ENCODE measurements around the gene DLX2.

DLX2 gene

DNA sequence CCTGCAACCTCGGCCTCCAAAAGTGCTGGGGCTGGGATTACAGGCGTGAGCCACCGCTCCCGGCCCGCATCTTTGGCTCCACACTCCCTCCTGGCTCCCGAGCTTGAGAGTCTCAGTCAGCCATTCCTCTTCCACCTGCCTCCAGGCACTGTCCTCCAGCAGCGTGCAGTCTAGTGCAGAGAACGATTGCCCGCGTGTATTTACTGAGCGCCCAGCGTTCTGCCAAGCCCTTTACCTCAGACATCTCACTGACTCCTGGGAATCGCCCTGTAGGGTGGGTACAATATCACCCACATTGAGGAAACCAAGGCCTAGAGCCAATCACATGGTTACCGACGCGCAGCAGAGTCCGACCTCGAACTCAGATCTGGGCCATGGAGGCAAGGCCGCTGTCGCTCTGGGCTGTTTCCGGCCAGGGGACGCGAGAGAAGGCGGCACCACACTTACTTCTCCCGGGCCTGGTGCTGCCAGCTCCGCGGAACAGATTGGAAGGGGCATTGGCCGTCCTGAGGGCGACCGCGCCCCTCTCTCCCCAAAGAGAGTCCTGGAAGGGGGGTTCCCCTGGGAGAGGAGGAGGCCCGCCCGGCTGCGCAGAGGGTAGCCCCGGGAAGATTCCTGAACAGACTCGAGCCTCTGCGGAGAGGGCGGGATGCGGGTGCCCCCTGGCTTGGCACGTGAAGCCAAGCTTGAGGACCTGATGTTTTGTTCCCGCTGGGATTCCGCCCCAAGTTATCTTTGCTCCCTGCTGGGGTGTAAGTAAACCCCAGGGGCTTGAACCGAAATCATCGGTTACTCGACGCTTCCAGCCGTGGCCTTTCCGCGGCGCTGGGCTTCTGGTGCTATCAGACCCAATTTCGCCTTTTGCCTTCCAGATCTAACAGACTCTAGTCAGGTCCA lies 5.2 kb upstream of the DLX2 start:
- DNase-seq: no peak

DNA sequence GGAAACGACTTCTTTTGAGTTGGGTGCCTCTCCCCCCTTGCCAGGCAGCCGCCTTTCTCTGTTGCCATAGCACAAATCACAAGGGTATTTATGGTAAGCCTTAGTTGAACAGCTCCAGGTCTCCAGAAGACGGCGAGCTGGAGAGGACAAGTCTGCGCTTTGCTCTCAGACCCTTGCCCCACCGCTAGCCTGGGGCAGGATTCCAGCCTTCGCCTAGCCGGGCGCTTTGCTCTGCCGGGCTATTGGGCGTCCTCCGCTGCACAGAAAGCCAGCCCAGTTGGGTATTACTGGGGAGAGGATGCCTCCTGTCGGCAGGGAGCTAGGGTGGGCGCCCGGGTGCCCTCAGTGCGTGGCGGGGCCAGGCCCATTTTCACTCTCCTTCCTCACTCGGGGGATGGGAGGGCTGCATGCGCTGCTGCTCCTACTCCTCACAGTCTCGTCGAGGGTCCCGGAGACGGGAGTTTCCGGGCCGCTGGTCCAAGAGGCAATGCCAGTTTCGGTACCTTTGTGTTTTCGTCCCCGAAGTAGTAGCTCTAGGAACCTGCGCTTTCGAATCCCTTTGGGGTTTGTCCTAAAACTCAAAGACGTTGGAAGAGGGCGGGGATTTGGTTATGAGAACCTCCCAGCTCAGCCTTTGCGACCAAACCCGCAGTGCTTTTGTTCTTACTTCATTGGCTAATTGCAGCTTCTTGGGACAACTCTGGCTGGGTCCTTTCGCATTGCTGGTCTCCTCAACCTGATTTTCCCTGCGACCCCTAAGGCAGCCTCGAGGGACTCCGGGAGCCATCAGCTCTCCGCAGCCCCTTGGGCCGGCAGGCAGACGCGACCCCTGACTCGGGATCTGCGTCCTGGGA lies 3.6 kb upstream of the DLX2 start:
- DNase-seq: peak; percentile 56

DNA sequence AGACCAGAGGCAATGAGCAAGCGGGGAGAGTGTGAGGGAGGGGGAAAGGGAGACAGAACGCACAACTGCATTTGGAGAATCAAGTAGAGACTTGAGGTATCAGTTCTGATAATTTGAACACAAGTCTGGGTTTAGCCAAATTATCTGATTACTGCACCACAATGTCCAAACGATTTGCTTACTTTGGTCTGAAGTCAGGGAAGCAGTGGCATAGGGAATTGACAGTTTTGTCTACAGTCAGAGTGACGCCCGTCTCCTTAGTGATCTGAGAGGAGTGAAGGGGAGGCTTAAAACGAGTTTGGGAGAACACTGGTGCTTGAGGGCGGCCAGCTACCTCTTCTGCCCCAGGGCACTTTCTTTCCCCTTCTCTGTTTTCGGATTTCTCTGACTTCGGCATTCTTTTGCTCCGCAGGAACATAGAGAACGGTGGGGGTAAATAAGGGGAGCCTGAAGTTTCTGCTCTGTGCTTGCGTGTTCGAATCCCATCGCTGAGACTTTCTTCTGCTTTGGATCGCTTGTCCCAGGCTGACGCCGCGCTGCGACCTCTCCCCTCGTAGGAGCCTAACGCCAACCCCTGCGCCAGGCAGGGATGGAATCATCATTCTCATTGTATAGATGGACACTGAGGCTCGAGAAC lies 2.9 kb upstream of the DLX2 start:
- DNase-seq: no peak

DNA sequence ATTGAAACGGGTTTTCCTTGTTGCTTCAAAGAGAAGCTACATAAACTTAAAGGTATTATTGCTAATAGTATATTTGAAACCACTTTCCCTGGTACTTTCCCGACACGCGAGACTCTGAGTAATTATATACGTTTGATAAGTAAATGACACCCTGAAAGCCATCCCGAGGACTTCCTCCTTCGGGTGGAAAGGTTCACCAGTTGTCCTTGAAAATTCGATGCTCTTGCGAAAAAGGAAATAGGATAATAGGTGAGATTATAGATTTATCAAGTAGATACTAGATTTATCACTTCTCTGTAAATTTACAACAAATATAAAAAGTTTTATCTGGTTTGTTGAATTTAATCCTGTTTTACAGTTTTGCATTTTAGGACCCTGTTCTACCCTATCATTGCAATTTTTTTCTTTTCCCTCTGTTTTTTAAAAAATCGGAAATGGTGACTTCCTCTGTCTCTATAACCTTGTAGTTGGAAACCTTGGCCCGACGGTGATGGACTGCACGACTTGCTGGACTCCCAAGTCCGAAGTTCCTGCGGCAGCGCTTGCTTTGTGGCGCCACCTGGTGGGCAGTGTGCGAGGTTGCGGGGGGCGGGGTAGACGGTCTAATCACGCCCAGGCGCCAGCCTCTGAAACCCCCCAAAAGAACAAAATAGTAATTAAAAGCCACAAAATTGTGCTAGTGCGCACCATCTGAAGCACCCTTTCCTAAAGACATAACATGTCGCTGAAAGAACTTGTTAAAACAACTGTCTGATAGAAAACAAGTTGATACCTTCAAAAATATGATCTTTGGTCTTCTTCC lies 972 bp upstream of the DLX2 start:
- DNase-seq: peak; percentile 82

- DNase-seq: no peak
Measured at GRCh38 chr2:172101821-172102390, 794 bp downstream of the DLX2 start.

DNA sequence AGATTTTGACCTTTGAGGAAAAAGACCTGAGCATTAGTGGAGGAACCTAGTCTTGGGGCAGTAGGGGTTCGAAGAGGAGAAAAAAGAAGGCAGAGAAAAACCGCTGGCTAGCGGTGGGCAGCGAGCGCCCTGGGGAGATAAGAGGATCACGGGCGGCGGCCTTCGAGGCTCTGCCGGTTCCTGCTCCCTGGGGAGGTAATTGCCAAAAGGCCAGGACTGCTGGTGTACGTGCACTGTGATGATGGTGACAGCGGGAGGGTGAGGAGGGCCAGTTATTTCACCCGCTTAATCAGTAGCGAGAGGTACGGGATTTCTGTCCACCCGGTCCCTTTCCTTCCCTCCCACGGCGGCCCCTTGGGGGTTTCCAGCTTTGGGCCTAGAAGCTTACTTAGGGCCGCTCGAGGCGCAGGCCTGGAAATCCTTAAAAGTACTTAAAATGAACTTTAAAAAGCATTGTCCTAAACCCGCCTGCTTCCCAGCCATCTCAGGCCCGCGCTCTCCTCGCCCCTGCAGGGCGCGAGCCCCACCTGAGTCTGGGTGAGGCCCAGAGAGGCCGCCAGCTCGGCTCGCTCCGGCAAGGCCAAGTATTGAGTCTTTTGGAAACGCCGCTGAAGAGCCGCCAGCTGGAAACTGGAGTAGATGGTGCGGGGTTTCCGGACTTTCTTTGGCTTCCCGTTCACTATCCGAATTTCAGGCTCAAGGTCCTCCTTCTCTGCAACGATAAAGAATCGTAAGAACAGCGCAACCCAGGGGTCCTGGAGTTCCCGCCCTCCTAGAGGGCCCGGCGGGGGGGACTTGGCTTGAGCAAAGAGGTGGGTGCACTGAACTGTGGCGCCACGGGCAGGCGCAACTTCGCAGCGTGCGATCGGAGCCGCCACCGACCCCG lies 1.5 kb downstream of the DLX2 start:
- DNase-seq: no peak

- DNase-seq: no peak
Measured at GRCh38 chr2:172100080-172100934, 2.4 kb downstream of the DLX2 start.

DNA sequence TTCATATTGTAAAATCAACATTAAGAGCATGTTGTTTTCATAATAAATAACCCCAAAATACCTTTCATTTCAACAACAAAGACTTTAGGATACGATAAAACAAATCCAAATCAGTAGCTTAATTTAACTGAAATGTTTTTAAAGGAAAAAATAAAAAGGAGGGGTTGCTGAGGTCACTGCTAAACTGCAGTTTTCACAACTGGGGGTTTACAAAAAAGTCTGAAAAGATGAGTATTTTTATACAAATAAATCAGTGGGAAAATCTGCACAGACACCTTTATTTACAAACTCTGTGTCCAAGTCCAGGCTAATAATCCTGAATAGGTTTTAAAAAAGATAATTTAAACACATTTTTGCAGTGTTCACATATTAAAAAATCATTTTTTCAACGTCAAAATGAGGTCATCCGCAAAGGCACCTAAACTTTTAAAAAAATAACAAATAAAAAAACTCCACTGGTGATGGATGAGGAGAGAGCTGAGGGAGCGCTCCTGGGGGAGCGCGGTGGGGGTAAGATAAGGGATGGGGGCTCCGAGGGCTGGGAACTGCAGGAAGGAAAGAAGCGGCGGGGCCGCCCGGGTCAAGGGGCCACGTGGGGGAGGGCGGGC lies 3.1 kb downstream of the DLX2 start:
- no peak for DNase-seq

DNA sequence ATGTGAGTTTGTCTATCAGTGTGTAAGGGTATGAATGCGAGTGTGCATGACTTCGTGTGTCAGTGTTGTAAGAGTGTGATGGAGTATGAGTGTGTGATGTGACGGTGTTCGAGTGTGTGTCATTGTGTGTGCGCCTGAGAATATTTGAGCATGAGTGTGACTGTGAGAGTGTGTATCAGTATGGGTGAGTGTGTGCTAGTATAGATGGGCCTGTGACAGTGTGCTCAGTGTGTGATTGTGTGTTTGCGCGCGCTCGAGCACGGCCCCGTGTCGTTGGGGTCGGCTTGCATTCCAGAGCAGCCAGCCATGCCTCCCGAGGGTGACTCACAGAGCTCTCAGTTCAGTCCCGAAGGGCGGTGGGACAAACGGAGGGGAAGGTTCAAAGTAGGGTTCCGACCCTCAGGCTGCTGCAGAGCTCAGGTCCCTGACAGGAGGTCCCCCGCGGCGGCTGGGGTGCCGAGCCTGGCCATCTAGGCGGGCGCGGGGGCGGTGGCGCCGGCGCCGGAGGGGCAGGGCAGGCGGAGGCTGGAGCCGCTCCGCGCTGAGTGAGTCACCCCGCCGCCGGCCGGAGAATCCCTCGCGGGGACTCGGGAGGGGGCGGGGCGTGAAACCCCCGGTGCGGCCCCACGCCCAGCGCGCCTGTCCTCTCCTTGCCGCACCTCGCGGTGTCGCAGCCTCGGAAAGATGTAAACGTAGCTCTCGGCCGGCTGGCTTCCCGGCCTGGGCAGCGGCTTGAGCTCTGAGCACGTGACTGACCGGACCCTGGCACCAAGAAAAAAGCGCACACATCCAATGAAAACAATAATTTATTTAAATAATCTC lies 3.8 kb downstream of the DLX2 start:
- DNase-seq: peak; percentile 83

GRCh38 chr2:172098287-172098649 lies 4.4 kb downstream of the DLX2 start:
- DNase-seq: no peak

DNA sequence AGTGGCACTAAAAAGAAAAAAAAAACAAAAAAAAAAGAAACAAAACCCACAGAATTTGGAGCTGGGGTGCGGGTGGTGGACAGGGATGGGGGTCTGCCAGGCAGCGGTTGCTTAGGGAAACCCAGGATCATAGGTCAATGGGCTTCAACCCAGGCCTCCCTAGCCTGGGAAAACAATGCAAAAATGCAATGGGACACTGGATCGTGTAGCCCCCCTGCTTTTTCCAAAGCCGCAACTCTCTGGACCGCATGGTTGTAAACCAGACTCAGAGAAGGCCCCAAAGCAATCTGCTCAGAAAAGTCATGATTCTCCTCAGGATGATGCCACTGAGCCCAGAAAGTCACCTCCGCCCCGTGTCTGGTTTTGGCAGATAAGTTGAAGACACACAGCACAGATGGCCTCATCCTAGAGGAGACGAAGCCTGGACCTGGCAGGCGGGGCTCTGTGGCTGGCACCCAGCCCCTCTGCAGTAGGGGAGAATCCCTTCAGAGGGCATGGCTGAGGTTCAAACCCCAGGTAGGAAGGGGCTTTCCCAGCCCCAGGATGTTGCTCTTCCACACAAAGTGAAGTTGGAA lies 5.1 kb downstream of the DLX2 start:
- no peak for DNase-seq

GRCh38 chr2:172096626-172097547 lies 5.8 kb downstream of the DLX2 start:
- peak; percentile 85 for DNase-seq

GRCh38 chr2:172095905-172096625 lies 6.6 kb downstream of the DLX2 start:
- no peak for DNase-seq

- DNase-seq: peak; percentile 84
Measured at GRCh38 chr2:172095146-172095904, 7.4 kb downstream of the DLX2 start.

Measured in fibroblast of skin of scalp (primary cell).